Tibial nerve (tissue), 4 donors: ENCODE data around the gene AKT1. TPM values are rescaled to one million over a fixed set of nuclear protein-coding genes. Genes with fewer than 3 reads are reported as not detected.

ENCODE experiments used
- DNase-seq, 2 donors: peaks; one replicate each; pipeline ENCODE4 v3.0.0-alpha.2; 2019; ENCODE audit warnings: low spot score in 2 of 2
- H3K27ac ChIP-seq, 4 donors: fragments of 200-600 bp; sonication (generic) in 3 of 4; one replicate each; pipeline ENCODE4 v1.5.1; 2017 to 2019; ENCODE audit warnings: mild to moderate bottlenecking in 1 of 4
- H3K27me3 ChIP-seq, 2 donors: fragments of 200-600 bp; sonication (generic) in 1 of 2; one replicate each; pipeline versions ENCODE4 v1.5.1 to v1.6.0; 2017 to 2019
- H3K36me3 ChIP-seq, 3 donors: fragments of 200-600 bp; sonication (generic); one replicate each; pipeline ENCODE4 v1.5.1; 2018 to 2019
- H3K4me1 ChIP-seq, 4 donors: fragments of 200-600 bp; sonication (generic) in 3 of 4; one replicate each; pipeline ENCODE4 v1.5.1; 2017 to 2019
- H3K4me3 ChIP-seq, 4 donors: fragments of 200-600 bp; sonication (generic) in 3 of 4; one replicate each; pipeline ENCODE4 v1.5.1; 2017 to 2019; ENCODE audit warnings: mild to moderate bottlenecking in 1 of 4, moderate library complexity in 1 of 4
- H3K9me3 ChIP-seq, 4 donors: fragments of 200-600 bp; sonication (generic) in 3 of 4; one replicate each; pipeline ENCODE4 v1.5.1; 2017 to 2019
- EP300 ChIP-seq, 2 donors: sonication (generic); formaldehyde crosslinking; IDR thresholded peaks; one replicate each; pipeline ENCODE4 v1.6.1; 2017; ENCODE audit warnings: antibody characterized with exemption in 2 of 2, mild to moderate bottlenecking in 1 of 2
- POLR2A ChIP-seq, 2 donors: fragments of 450-650 bp; IDR thresholded peaks; one replicate each; pipeline ENCODE4 v1.6.1; 2017; ENCODE audit warnings: antibody characterized with exemption in 2 of 2, mild to moderate bottlenecking in 2 of 2, moderate library complexity in 2 of 2
- WGBS, 2 donors: methylation state at CpG; one replicate each; pipeline ENCODE4 v1.1.5; 2018; 5-methylcytosine and 5-hydroxymethylcytosine counted together
- total RNA-seq, 4 donors: library from RNA; depleted of rRNA; stranded (reverse); fragments of >200 nt; gene quantifications; one replicate each; pipeline ENCODE4 v1.1.0, GENCODE V29; 2016
- TF ChIP-seq, protein P1 (sequence below), 5 experiments: fragments of 200-600 bp in 3 of 5; fragments of 450-650 bp in 2 of 5; sonication (generic) in 3 of 5; IDR thresholded peaks; one replicate each; pipeline ENCODE4 v1.5.1; 2016 to 2019; ENCODE audit warnings: antibody characterized with exemption in 5 of 5, mild to moderate bottlenecking in 3 of 5, moderate library complexity in 2 of 5

AKT1 gene
- total RNA-seq, 4 donors from 2014 or later, result 130 to 199 (median 144) TPM

DNA sequence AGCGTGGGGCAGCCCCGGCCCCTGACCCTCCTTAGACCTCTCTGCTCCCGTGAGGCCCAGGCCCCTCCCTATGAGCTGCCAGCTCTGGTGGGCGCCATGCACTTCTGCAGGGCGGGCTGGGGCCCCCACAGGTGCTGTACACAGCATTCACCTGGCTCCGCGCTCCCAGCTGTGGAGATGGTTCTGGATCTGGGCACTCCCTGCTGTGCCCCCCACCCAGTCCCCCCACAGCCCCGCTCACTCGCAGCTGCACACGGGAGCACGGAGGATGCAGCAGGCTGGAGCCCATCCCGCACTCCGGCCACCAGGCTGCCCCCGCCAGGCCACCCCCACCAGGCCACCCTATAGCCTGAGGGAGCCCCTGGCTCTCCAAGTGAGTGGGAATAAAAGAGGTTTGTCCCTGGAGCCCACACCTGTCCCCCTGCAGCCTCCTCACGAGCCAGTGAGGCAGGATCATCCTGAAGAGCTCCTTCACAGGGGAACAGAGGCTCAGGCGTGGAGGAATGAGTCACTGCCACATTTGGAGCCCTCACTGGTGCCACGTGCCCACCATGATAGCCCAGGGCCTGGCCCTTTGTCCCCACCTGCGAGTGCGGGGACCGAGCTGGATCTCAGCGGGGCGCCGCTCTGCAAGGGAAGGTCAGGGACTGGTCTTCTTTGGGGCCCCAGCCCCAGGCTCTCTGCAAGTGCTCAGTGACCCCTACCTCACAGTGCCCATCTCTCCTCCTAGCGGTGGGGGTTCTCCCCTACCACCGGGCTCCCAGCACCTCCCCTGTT, 69.6 kb downstream of the AKT1 start:
- TF ChIP-seq, protein P1, sequence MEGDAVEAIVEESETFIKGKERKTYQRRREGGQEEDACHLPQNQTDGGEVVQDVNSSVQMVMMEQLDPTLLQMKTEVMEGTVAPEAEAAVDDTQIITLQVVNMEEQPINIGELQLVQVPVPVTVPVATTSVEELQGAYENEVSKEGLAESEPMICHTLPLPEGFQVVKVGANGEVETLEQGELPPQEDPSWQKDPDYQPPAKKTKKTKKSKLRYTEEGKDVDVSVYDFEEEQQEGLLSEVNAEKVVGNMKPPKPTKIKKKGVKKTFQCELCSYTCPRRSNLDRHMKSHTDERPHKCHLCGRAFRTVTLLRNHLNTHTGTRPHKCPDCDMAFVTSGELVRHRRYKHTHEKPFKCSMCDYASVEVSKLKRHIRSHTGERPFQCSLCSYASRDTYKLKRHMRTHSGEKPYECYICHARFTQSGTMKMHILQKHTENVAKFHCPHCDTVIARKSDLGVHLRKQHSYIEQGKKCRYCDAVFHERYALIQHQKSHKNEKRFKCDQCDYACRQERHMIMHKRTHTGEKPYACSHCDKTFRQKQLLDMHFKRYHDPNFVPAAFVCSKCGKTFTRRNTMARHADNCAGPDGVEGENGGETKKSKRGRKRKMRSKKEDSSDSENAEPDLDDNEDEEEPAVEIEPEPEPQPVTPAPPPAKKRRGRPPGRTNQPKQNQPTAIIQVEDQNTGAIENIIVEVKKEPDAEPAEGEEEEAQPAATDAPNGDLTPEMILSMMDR (IDR thresholded peaks at IDR 0.05), result peak in 1 of 5 experiments; percentile 11
- TF ChIP-seq EP300 (IDR thresholded peaks at IDR 0.05), result no peak
- WGBS, 2 donors, result 72 to 77% methylated on average over 15 to 23 of the region's 25 CpGs
- Histone ChIP-seq H3K4me3 (no peak overlapping the region), H3K27me3 (no peaks in the 10 kb centered on the region), H3K36me3 (peaks cover 0 to 8% (median 0%) of the 10 kb centered on the region in 3 donors), H3K4me1 (peaks cover 0 to 49% (median 37%) of the 10 kb centered on the region in 4 donors), H3K27ac (peak overlapping the region in 2 of 4 donors; percentile 49 to 78), H3K9me3 (no peaks in the 10 kb centered on the region)
- no peak for DNase-seq

DNA sequence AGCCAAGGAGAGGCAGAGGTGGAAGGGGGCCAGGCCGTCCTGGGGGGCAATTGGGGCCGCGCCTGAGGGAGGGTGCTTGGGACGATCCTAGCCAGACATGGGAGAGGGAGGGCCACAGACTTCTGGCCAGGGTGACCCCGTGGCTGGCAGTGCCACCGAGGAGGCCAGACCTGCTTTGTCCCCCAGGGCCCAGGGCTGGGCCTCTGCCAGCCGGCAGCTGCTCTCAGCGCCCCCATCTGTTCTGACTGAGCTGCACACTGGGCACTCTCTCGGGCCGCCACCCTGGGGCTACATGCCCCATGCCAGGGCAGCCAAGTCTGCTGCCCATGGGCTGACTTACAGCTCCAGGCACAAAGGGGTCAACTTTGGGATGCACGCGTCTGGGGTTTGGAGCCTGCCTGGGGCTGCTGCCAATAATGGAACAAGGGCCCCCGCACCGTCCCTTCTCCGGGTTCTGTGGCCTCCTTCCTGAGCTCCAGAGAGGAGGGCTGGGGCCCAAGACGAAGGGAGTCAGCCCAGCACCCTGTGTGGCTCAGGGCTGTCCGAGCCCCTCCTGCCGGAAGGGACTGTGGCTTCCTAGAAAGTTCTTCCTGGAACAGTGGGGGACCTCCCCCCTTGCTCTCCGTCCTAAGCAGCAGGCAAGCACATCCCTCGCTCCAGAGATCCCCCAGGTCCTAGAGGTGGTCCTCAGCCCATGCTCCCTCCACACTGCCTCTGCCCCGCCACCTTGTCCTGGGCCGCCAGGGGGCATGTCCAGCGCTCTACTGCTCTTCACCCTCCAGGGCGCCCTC, 70.4 kb downstream of the AKT1 start:
- 35 to 38% methylated on average over 10 to 15 of the region's 24 CpGs for WGBS, 2 donors

DNA sequence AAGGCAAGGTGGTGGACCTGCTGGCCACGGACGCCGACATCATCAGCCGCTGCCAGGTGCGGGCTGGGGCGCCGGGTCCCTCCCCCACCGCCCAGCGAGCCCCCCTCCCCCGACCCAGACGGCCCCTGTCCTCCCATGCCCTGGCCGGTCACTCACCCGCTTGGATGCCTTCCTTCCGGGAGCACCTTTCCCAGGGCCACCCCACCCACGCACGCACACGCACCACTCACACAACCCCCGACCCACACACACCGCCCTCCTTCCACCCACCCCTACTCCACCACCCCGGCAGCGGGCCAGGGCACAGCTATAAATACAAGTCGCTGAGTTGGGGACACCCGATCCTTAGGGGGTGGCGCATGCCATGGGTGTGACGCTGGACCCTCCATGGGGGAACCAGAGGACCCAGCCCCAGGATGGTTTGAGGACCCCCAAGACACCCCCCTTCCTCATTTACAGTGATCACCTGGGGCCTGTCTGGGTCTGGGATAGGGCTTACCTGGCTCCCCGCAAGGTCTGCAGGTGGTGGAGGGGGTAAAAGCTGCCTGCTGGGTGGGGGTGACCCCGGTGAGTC, 71.1 kb downstream of the AKT1 start:
- Histone ChIP-seq H3K4me1 (peaks cover 0 to 49% (median 37%) of the 10 kb centered on the region in 4 donors), H3K36me3 (peaks cover 0 to 18% (median 0%) of the 10 kb centered on the region in 3 donors), H3K27me3 (no peaks in the 10 kb centered on the region), H3K9me3 (no peaks in the 10 kb centered on the region), H3K27ac (peak overlapping the region in 3 of 4 donors; percentile 59 to 78 (median 74)), H3K4me3 (peak overlapping the region; percentile 55 to 70 (median 63))
- TF ChIP-seq POLR2A (IDR thresholded peaks at IDR 0.05), result no peak
- TF ChIP-seq, protein P1 (IDR thresholded peaks at IDR 0.05), result no peak
- TF ChIP-seq EP300 (IDR thresholded peaks at IDR 0.05), result no peak
- DNase-seq, result no peak
- WGBS, 2 donors, result 7 to 10% methylated on average over 12 to 15 of the region's 27 CpGs

More for the DNA sequence above, 70.4 kb downstream of the AKT1 start:
- H3K27me3 ChIP-seq, result no peaks in the 10 kb centered on the region
- H3K4me3 ChIP-seq, result peak overlapping the region; percentile 0 to 70 (median 63)
- H3K9me3 ChIP-seq, result no peaks in the 10 kb centered on the region
- peaks cover 0 to 49% (median 37%) of the 10 kb centered on the region in 4 donors for H3K4me1 ChIP-seq
- no peak for TF ChIP-seq POLR2A (IDR thresholded peaks at IDR 0.05)
- TF ChIP-seq, protein P1 (IDR thresholded peaks at IDR 0.05), result peak in 2 of 5 experiments; percentile 15 to 21
- peaks cover 0 to 11% (median 0%) of the 10 kb centered on the region in 3 donors for H3K36me3 ChIP-seq
- H3K27ac ChIP-seq, result peak overlapping the region in 3 of 4 donors; percentile 30 to 78 (median 49)
- DNase-seq, result no peak

DNA sequence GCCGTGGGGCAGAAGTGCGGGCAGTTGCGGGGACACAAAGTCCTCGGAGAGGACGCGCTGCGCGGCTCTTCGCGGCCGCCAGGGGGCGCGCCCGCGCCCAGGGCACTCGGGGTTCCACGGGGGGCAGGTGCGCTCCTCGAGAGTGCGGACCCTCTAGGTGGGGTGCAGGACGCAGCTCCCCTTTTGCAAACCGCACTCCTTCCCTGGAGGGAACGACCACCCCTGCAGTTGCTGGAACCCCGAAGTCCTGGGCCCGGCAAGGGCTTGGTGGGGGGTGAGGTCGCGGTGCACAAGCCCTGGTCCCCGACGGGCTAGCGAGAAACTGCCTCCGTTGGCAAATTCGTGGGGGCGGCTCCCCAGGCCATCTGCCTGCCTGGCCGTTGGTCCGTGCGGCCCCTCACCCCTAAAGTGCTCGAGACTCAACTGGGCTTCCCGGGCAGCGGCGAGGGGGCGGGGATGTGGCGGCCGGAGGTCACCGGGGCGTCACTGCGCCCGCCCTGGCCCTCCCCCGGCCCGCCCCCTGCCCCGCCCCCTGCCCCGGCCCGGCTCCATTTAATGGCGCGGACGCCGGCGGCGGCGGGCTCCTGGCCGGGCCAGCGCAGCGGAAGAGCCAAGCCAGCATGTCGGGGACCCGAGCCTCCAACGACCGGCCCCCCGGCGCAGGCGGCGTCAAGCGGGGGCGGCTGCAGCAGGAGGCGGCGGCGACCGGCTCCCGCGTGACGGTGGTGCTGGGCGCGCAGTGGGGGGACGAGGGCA, 71.7 kb downstream of the AKT1 start, which contains the start of gene ADSS1:
ADSS1 (plus strand) TSS at position 579 of the 756 bp plus-strand sequence; CDS start at position 621, 42 bp downstream.
- TF ChIP-seq POLR2A (IDR thresholded peaks at IDR 0.05) (peak in 1 of 2 donors; percentile 32), EP300 (IDR thresholded peaks at IDR 0.05) (no peak)
- TF ChIP-seq, protein P1 (IDR thresholded peaks at IDR 0.05), result peak; percentile 88 to 96 (median 93)
- DNase-seq, result peak; percentile 38 to 40
- no peaks in the 10 kb centered on the region for H3K27me3 ChIP-seq
- peak within 1 kb of the TSS; percentile 59 to 78 (median 75) for H3K27ac ChIP-seq
- H3K36me3 ChIP-seq, result peaks cover 0 to 24% (median 0%) of the 10 kb centered on the region in 3 donors
- H3K9me3 ChIP-seq, result no peaks in the 10 kb centered on the region
- H3K4me1 ChIP-seq, result peaks cover 0 to 49% (median 37%) of the 10 kb centered on the region in 4 donors
- H3K4me3 ChIP-seq, result peak within 1 kb of the TSS; percentile 55 to 70 (median 63)
- WGBS, 2 donors, result 2 to 4% methylated on average over 25 to 33 of the region's 82 CpGs
